ENCODE measurements around the gene FGD2. TPM values are rescaled to one million over a fixed set of nuclear protein-coding genes. Genes with fewer than 3 reads are reported as not detected.
A peak's percentile ranks its signal among the peaks of the same experiment; 100 is the strongest.

FGD2 gene
- total and polyA plus RNA-seq, 2 donors, result 8.5 to 22.1 TPM

DNA sequence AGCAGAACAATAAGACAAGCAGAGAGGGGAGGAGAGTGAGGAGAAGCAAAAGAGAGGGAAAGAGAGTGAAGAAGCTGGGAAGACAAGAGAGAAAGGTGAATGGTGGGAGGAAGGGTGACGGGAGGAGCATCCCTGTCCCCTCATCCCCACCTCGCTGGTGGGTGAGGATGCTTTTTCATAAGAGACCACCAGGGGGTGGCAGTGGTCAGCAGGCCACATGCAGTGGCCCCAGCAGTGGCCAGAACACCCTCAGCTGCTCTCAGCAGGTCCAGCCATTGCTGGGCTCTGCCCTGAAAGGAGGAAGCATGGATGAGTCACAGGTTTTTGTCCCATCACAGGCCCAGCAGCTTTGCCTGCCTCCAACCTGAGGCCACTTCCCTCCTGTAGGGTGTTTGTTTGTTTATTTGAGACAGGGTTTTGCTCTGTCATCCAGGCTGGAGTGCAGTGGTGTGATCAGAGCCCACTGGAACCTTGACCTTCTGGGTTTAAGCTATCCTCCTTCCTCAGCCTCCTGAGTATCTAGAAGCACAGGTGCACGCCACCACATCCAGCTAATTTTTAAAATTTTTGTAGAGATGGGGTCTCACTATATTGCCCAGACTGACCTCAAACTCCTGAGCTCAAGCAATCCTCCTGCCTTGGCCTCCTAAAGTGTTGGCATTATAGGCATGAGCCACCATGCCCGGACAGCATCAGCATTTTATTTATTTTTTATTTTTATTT is 24.0 kb downstream of the FGD2 start:
- Histone ChIP-seq H3K27me3 (ENCODE audit: control insufficient read depth in 2 of 2, insufficient read depth in 1 of 2, low read length in 1 of 2) (no peaks in the 10 kb centered on the region), H3K4me3 (ENCODE audit: low read length in 2 of 2) (no peak overlapping the region), H3K9me3 (ENCODE audit: control insufficient read depth in 2 of 2, insufficient read depth in 1 of 2, low read length in 1 of 2) (no peaks in the 10 kb centered on the region), H3K4me1 (ENCODE audit: control insufficient read depth in 2 of 2, insufficient read depth in 2 of 2, low read length in 2 of 2) (peaks cover 0 to 13% of the 10 kb centered on the region in 2 donors), H3K36me3 (ENCODE audit: control insufficient read depth in 2 of 2, insufficient read depth in 2 of 2, low read length in 1 of 2) (no peaks in the 10 kb centered on the region), H3K27ac (ENCODE audit: low read depth in 1 of 2, low read length in 1 of 2) (no peak overlapping the region)
- WGBS, result 73% methylated on average over 4 of the region's 4 CpGs
- DNase-seq (ENCODE audit: low read depth in 6 of 9, low spot score in 9 of 9), result peak in 1 of 9 donors; percentile 42

- no peaks in the 10 kb centered on the region for H3K36me3 ChIP-seq (ENCODE audit: control insufficient read depth in 2 of 2, insufficient read depth in 2 of 2, low read length in 1 of 2)
- H3K9me3 ChIP-seq (ENCODE audit: control insufficient read depth in 2 of 2, insufficient read depth in 1 of 2, low read length in 1 of 2), result no peaks in the 10 kb centered on the region
- H3K4me1 ChIP-seq (ENCODE audit: control insufficient read depth in 2 of 2, insufficient read depth in 2 of 2, low read length in 2 of 2), result peaks cover 0 to 13% of the 10 kb centered on the region in 2 donors
- H3K27ac ChIP-seq (ENCODE audit: low read depth in 1 of 2, low read length in 1 of 2), result no peak overlapping the region
- H3K4me3 ChIP-seq (ENCODE audit: low read length in 2 of 2), result no peak overlapping the region
- H3K27me3 ChIP-seq (ENCODE audit: control insufficient read depth in 2 of 2, insufficient read depth in 1 of 2, low read length in 1 of 2), result no peaks in the 10 kb centered on the region
- no peak for DNase-seq (ENCODE audit: low read depth in 6 of 9, low spot score in 9 of 9)
- WGBS, result over 99% methylated on average over 2 of the region's 2 CpGs
Observed at GRCh38 chr6:37030599-37030998, 25.1 kb downstream of the FGD2 start.

DNA sequence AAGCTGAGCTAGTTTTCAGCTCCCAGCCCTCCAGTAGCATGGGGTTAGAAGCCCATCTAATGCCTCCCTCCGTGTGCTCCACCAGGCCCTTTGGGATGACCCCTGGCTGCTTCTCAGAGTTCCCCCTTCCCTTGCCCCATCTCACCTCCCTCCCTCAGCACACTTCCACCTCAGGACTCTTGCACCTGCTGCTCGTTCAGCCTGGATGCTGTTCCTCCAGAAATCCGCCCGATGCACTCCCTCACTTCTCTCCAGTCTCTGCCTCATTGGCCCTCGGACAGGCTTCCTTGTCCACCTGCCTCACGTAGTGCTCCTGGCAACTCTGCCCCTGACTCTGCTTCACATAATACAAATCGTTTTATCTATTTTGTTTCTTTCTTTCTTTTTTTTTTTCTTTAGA is 26.8 kb downstream of the FGD2 start:
- no peak for DNase-seq (ENCODE audit: low read depth in 6 of 9, low spot score in 9 of 9)
- H3K4me3 ChIP-seq (ENCODE audit: low read length in 2 of 2), result no peak overlapping the region
- no peaks in the 10 kb centered on the region for H3K27me3 ChIP-seq (ENCODE audit: control insufficient read depth in 2 of 2, insufficient read depth in 1 of 2, low read length in 1 of 2)
- H3K4me1 ChIP-seq (ENCODE audit: control insufficient read depth in 2 of 2, insufficient read depth in 2 of 2, low read length in 2 of 2), result no peaks in the 10 kb centered on the region
- no peak overlapping the region for H3K27ac ChIP-seq (ENCODE audit: low read depth in 1 of 2, low read length in 1 of 2)
- H3K9me3 ChIP-seq (ENCODE audit: control insufficient read depth in 2 of 2, insufficient read depth in 1 of 2, low read length in 1 of 2), result no peaks in the 10 kb centered on the region
- no peaks in the 10 kb centered on the region for H3K36me3 ChIP-seq (ENCODE audit: control insufficient read depth in 2 of 2, insufficient read depth in 2 of 2, low read length in 1 of 2)
- 94% methylated on average over 7 of the region's 7 CpGs for WGBS

DNA sequence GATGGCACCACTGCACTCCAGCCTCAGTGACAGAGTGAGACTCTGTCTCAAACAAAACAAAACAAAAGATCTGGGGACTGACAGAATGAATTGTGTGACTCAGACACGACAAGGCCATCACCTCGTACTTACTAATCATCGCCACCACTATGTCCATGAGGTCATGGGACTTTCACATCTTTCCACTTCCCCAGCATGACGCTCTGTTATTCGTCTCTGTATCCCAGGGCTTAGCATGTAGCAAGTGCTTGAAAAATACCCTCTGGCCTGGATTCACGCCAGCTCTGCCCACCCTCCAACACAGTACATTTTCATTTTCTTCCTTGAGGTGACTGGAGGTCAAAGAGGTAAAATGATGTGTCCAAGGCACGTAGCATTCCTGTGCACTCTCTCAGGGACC is 27.8 kb downstream of the FGD2 start:
- no peak overlapping the region for H3K4me3 ChIP-seq (ENCODE audit: low read length in 2 of 2)
- WGBS, result 96% methylated on average over 7 of the region's 7 CpGs
- no peaks in the 10 kb centered on the region for H3K27me3 ChIP-seq (ENCODE audit: control insufficient read depth in 2 of 2, insufficient read depth in 1 of 2, low read length in 1 of 2)
- no peaks in the 10 kb centered on the region for H3K9me3 ChIP-seq (ENCODE audit: control insufficient read depth in 2 of 2, insufficient read depth in 1 of 2, low read length in 1 of 2)
- no peak overlapping the region for H3K27ac ChIP-seq (ENCODE audit: low read depth in 1 of 2, low read length in 1 of 2)
- DNase-seq (ENCODE audit: low read depth in 6 of 9, low spot score in 9 of 9), result no peak
- H3K36me3 ChIP-seq (ENCODE audit: control insufficient read depth in 2 of 2, insufficient read depth in 2 of 2, low read length in 1 of 2), result no peaks in the 10 kb centered on the region
- no peaks in the 10 kb centered on the region for H3K4me1 ChIP-seq (ENCODE audit: control insufficient read depth in 2 of 2, insufficient read depth in 2 of 2, low read length in 2 of 2)

GRCh38 chr6:37033819-37034795 is 28.7 kb downstream of the FGD2 start:
- no peak overlapping the region for H3K27ac ChIP-seq (ENCODE audit: low read depth in 1 of 2, low read length in 1 of 2)
- no peaks in the 10 kb centered on the region for H3K9me3 ChIP-seq (ENCODE audit: control insufficient read depth in 2 of 2, insufficient read depth in 1 of 2, low read length in 1 of 2)
- 78% methylated on average over 8 of the region's 8 CpGs for WGBS
- H3K36me3 ChIP-seq (ENCODE audit: control insufficient read depth in 2 of 2, insufficient read depth in 2 of 2, low read length in 1 of 2), result no peaks in the 10 kb centered on the region
- DNase-seq (ENCODE audit: low read depth in 6 of 9, low spot score in 9 of 9), result no peak
- no peak overlapping the region for H3K4me3 ChIP-seq (ENCODE audit: low read length in 2 of 2)
- no peaks in the 10 kb centered on the region for H3K4me1 ChIP-seq (ENCODE audit: control insufficient read depth in 2 of 2, insufficient read depth in 2 of 2, low read length in 2 of 2)
- H3K27me3 ChIP-seq (ENCODE audit: control insufficient read depth in 2 of 2, insufficient read depth in 1 of 2, low read length in 1 of 2), result no peaks in the 10 kb centered on the region

DNA sequence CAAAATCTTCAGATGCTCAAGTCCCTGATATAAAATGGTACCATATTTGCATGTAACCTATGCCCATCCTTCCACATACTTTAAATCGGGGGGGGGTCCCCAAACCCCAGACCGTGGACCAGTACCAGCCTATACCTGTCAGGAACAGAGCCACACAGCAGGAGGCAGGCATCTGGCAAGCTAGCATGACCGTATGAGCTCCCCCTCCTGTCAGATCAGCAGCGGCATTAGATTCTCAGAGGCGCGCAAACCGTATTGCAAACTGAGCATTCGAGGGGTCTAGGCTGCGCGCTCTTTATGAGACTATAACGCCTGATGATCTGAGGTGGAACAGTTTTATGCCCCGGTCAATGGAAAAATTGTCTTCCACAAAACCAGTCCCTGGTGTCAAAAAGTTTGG is 30.7 kb downstream of the FGD2 start:
- Histone ChIP-seq H3K4me1 (ENCODE audit: control insufficient read depth in 2 of 2, insufficient read depth in 2 of 2, low read length in 2 of 2) (no peaks in the 10 kb centered on the region), H3K36me3 (ENCODE audit: control insufficient read depth in 2 of 2, insufficient read depth in 2 of 2, low read length in 1 of 2) (no peaks in the 10 kb centered on the region), H3K4me3 (ENCODE audit: low read length in 2 of 2) (no peak overlapping the region), H3K9me3 (ENCODE audit: control insufficient read depth in 2 of 2, insufficient read depth in 1 of 2, low read length in 1 of 2) (no peaks in the 10 kb centered on the region), H3K27ac (ENCODE audit: low read depth in 1 of 2, low read length in 1 of 2) (no peak overlapping the region), H3K27me3 (ENCODE audit: control insufficient read depth in 2 of 2, insufficient read depth in 1 of 2, low read length in 1 of 2) (no peaks in the 10 kb centered on the region)
- no peak for DNase-seq (ENCODE audit: low read depth in 6 of 9, low spot score in 9 of 9)
- 82% methylated on average over 12 of the region's 12 CpGs for WGBS

DNA sequence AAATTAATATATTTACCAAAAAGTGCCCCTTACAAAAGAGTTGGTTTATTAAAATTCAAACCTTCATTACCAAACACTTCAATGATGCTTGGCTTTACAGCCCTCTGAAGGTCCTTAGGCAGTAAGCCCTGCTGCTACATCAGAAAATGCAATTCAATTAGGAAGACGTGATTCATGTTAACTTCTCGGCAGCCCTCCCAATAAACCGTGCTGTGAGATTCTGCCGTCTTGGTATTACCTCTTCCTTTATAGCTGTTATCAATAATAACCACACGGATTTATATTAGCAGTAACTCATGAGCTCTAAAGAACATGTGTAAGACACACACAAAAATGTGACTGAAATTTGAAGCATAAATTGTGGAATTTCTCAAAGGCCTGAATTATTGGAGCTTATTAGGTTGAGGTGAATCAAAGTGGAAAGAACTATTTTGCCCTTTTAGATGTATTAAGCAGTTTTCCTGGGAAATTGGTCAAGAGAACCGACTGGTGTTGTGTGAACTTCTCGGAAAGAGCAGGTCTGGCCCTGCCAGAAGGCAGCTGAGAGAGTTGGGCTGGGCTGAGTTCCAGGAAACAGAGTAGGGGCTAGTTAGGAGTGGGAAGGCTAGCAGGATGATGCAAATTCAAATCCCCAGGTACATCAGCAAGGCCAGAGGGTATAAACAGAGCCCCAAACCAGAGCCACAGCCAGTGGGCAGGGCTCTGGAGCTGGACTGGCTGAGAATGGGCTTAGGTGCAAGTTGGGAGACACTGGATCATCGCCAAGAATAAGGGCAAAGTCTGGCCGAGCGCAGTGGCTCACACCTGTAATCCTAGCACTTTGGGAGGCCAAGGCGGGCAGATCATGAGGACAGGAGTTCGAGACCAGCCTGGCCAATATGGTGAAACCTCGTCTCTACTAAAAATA is 33.1 kb downstream of the FGD2 start:
- H3K4me3 ChIP-seq (ENCODE audit: low read length in 2 of 2), result no peak overlapping the region
- no peaks in the 10 kb centered on the region for H3K4me1 ChIP-seq (ENCODE audit: control insufficient read depth in 2 of 2, insufficient read depth in 2 of 2, low read length in 2 of 2)
- H3K27ac ChIP-seq (ENCODE audit: low read depth in 1 of 2, low read length in 1 of 2), result peak overlapping the region in 1 of 2 donors; percentile 33
- H3K9me3 ChIP-seq (ENCODE audit: control insufficient read depth in 2 of 2, insufficient read depth in 1 of 2, low read length in 1 of 2), result no peaks in the 10 kb centered on the region
- H3K36me3 ChIP-seq (ENCODE audit: control insufficient read depth in 2 of 2, insufficient read depth in 2 of 2, low read length in 1 of 2), result no peaks in the 10 kb centered on the region
- WGBS, result 92% methylated on average over 13 of the region's 13 CpGs
- no peaks in the 10 kb centered on the region for H3K27me3 ChIP-seq (ENCODE audit: control insufficient read depth in 2 of 2, insufficient read depth in 1 of 2, low read length in 1 of 2)
- no peak for DNase-seq (ENCODE audit: low read depth in 6 of 9, low spot score in 9 of 9)

GRCh38 chr6:37039958-37040357 is 34.5 kb downstream of the FGD2 start:
- Histone ChIP-seq H3K27me3 (ENCODE audit: control insufficient read depth in 2 of 2, insufficient read depth in 1 of 2, low read length in 1 of 2) (no peaks in the 10 kb centered on the region), H3K4me1 (ENCODE audit: control insufficient read depth in 2 of 2, insufficient read depth in 2 of 2, low read length in 2 of 2) (no peaks in the 10 kb centered on the region), H3K4me3 (ENCODE audit: low read length in 2 of 2) (no peak overlapping the region), H3K36me3 (ENCODE audit: control insufficient read depth in 2 of 2, insufficient read depth in 2 of 2, low read length in 1 of 2) (no peaks in the 10 kb centered on the region), H3K27ac (ENCODE audit: low read depth in 1 of 2, low read length in 1 of 2) (no peak overlapping the region), H3K9me3 (ENCODE audit: control insufficient read depth in 2 of 2, insufficient read depth in 1 of 2, low read length in 1 of 2) (no peaks in the 10 kb centered on the region)
- DNase-seq (ENCODE audit: low read depth in 6 of 9, low spot score in 9 of 9), result no peak
- WGBS, result 92% methylated on average over 4 of the region's 4 CpGs

Measured in thymus (tissue), 11 donors.